GM12878 (cell line): ENCODE data around the gene COL1A2. TPM values are rescaled to one million over a fixed set of nuclear protein-coding genes. Genes with fewer than 3 reads are reported as not detected.

Experiments
- ATAC-seq: fragments of 200-7000 bp; cut with Tn5 transposase; 3 replicates; pipeline ENCODE4 v1.9.1; 2020; ENCODE audit warnings: mild to moderate bottlenecking, moderate library complexity
- BruUV-seq: library from RNA; stranded (reverse); fragments of 400-500 nt; replicated peaks from 2 replicates; lab custom pipeline; 2021; lab: Mats Ljungman, UMichigan
- CTCF ChIA-PET: fragments of 300-600 bp; sonication (Branson Sonifier 250); formaldehyde crosslinking; extraction: SDS; loops from one replicate; lab custom pipeline; 2021; ENCODE audit warnings: inconsistent platforms; lab: Yijun Ruan, JAX
- POLR2A ChIA-PET: fragments of 350-600 bp; formaldehyde crosslinking; extraction: SDS; loops from one replicate; lab custom pipeline; 2021; ENCODE audit warnings: inconsistent platforms; lab: Charles Lee
- RAD21 ChIA-PET: fragments of 300-600 bp; sonication (Branson Sonifier 250); formaldehyde crosslinking; loops from one replicate; lab custom pipeline; 2023; ENCODE audit warnings: antibody characterized with exemption; ENCODE audit not compliant: unreplicated experiment; lab: Charles Lee
- SMC1A ChIA-PET: fragments of 300-600 bp; sonication (Branson Sonifier 250); formaldehyde crosslinking; loops from one replicate; lab custom pipeline; 2023; ENCODE audit not compliant: unreplicated experiment, uncharacterized antibody; lab: Charles Lee
- DNase-seq: peaks from one replicate; pipeline ENCODE4 v3.0.0-alpha.2; 2011; ENCODE audit warnings: low read depth, low spot score
- FAIRE-seq: peaks from 3 replicates; lab custom pipeline; 2011; peaks lifted over from hg19 to GRCh38; lab: Jason Lieb, UNC
- H2AFZ ChIP-seq: 2 replicates; pipeline ENCODE4 v1.6.0; 2011; ENCODE audit warnings: low read depth, low read length, control low read depth; ENCODE audit not compliant: control insufficient read depth
- H3K27ac ChIP-seq: 2 replicates; pipeline ENCODE4 v1.5.1; 2011; ENCODE audit warnings: control low read depth; ENCODE audit not compliant: control insufficient read depth, insufficient read depth
- H3K27me3 ChIP-seq, 2 experiments: replicated peaks in 1 of 2; 2 replicates each; pipeline versions ENCODE4 v1.6.0 to v1.6.1; 2011; ENCODE audit warnings: low read length in 1 of 2; ENCODE audit not compliant: control insufficient read depth in 2 of 2, insufficient read depth in 2 of 2
- H3K36me3 ChIP-seq, 2 experiments: 2 replicates each; pipeline ENCODE4 v1.5.1; 2011; ENCODE audit warnings: low read length in 1 of 2; ENCODE audit not compliant: control insufficient read depth in 2 of 2, insufficient read depth in 2 of 2
- H3K4me1 ChIP-seq: 2 replicates; pipeline ENCODE4 v1.6.1; 2011; ENCODE audit warnings: mild to moderate bottlenecking, low read length, moderate library complexity, mixed read lengths; ENCODE audit not compliant: control insufficient read depth, insufficient read depth
- H3K4me2 ChIP-seq: 2 replicates; pipeline ENCODE4 v1.6.0; 2011; ENCODE audit warnings: control low read depth; ENCODE audit not compliant: control insufficient read depth, insufficient read depth
- H3K4me3 ChIP-seq: fragments of 200-600 bp; sonication (generic); 2 replicates; pipeline ENCODE4 v1.5.1; 2016
- H3K79me2 ChIP-seq: 2 replicates; pipeline ENCODE4 v1.6.0; 2011; ENCODE audit warnings: low read length; ENCODE audit not compliant: control insufficient read depth, insufficient read depth
- H3K9ac ChIP-seq: 2 replicates; pipeline ENCODE4 v1.8.0; 2011; ENCODE audit warnings: low read length, control low read depth, mixed read lengths; ENCODE audit not compliant: control insufficient read depth, insufficient read depth
- H3K9me3 ChIP-seq: replicated peaks from 3 replicates; pipeline ENCODE4 v1.5.1; 2011; ENCODE audit warnings: mild to moderate bottlenecking, low read length; ENCODE audit not compliant: control insufficient read depth, insufficient read depth
- H4K20me1 ChIP-seq: 2 replicates; pipeline ENCODE4 v1.6.0; 2011; ENCODE audit not compliant: control insufficient read depth, insufficient read depth
- ESRRA ChIP-seq: IDR thresholded peaks from 2 replicates; pipeline ENCODE4 v1.6.1; 2012; ENCODE audit warnings: mild to moderate bottlenecking, low read length, improper control_type of control experiment
- FOXM1 ChIP-seq: IDR thresholded peaks from 2 replicates; pipeline ENCODE4 v1.6.1; 2012; ENCODE audit warnings: low read depth, mild to moderate bottlenecking, inconsistent platforms, low read length, moderate library complexity
- GABPA ChIP-seq: IDR thresholded peaks from 2 replicates; pipeline ENCODE4 v1.6.1; 2014; ENCODE audit warnings: antibody characterized with exemption, low read depth, mild to moderate bottlenecking, inconsistent platforms
- KDM1A ChIP-seq: fragments of 200-600 bp; sonication (generic); IDR thresholded peaks from 2 replicates; pipeline ENCODE4 v1.6.1; 2016; ENCODE audit warnings: borderline replicate concordance
- KLF5 ChIP-seq: fragments of 450-650 bp; IDR thresholded peaks from 2 replicates; pipeline ENCODE4 v1.6.1; 2014; ENCODE audit warnings: mild to moderate bottlenecking; ENCODE audit not compliant: partially characterized antibody
- LARP7 ChIP-seq: fragments of 450-650 bp; IDR thresholded peaks from 2 replicates; pipeline ENCODE4 v1.6.1; 2017; ENCODE audit warnings: mild to moderate bottlenecking
- NRF1 ChIP-seq: conservative IDR thresholded peaks from 2 replicates; pipeline ENCODE4 v1.6.1; 2011; ENCODE audit warnings: mild to moderate bottlenecking, low read depth, low read length, improper control_type of control experiment
- POLR2A ChIP-seq: IDR thresholded peaks from 2 replicates; pipeline ENCODE4 v1.6.1; 2011; ENCODE audit warnings: low read depth, mild to moderate bottlenecking, low read length
- POLR2AphosphoS2 ChIP-seq: IDR thresholded peaks from 2 replicates; pipeline ENCODE4 v1.6.1; 2011; ENCODE audit warnings: low read depth, mild to moderate bottlenecking, low read length, improper control_type of control experiment, moderate library complexity
- RCOR1 ChIP-seq: conservative IDR thresholded peaks from 2 replicates; pipeline ENCODE4 v1.6.1; 2012; ENCODE audit warnings: low read depth, low read length, improper control_type of control experiment
- SPI1 ChIP-seq: IDR thresholded peaks from 2 replicates; pipeline ENCODE4 v1.6.1; 2011; ENCODE audit warnings: low read depth, mild to moderate bottlenecking, low read length, moderate library complexity, borderline replicate concordance; ENCODE audit not compliant: insufficient read depth
- ZNF622 ChIP-seq: fragments of 450-650 bp; IDR thresholded peaks from 2 replicates; pipeline ENCODE4 v1.6.1; 2017; ENCODE audit warnings: mild to moderate bottlenecking, inconsistent platforms
- WGBS: methylation state at CpG from one replicate; pipeline ENCODE4 v1.1.6; 2016; ENCODE audit warnings: low lambda C conversion rate; ENCODE audit not compliant: insufficient replicate concordance, insufficient coverage; ENCODE audit errors: missing lambda C conversion rate; 5-methylcytosine and 5-hydroxymethylcytosine counted together
- in situ Hi-C: fragments of 300-500 bp; cut with MboI; formaldehyde crosslinking; loops from 9 replicates; pipeline ENCODE4 v1.14.3; 2018; ENCODE audit warnings: mixed read lengths
- intact Hi-C: fragments of 100-400 bp; cut with micrococcal nuclease; formaldehyde crosslinking; loops from one replicate; pipeline ENCODE4 v1.14.2; 2022; ENCODE audit not compliant: unreplicated experiment
- polyA plus RNA-seq, 11 experiments: library from polyadenylated mRNA; depleted of rRNA in 4 of 11; unstranded in 6 of 11; stranded (reverse) in 5 of 11; fragments of >200 nt; fragmentation: Nextera tagmentation in 4 of 11; fragmentation: Illumina TruSeq in 1 of 11; extraction: Ambion mirVana in 4 of 11; extraction: Trizol in 1 of 11; gene quantifications; 1 replicate in 1 of 11; 2 replicates in 10 of 11; pipeline versions ENCODE4 v1.2.1 to v1.2.3, GENCODE V29; 2011 to 2016; ENCODE audit warnings: inconsistent platforms in 2 of 11, missing spikeins in 2 of 11, low read depth in 1 of 11
- total RNA-seq, 4 experiments: library from RNA; depleted of rRNA in 3 of 4; stranded (reverse); fragments of >200 nt in 3 of 4; fragmentation: Illumina TruSeq in 1 of 4; extraction: Trizol in 1 of 4; gene quantifications; 2 replicates each; pipeline versions ENCODE4 v1.2.1 to v1.2.3, GENCODE V29; 2013 to 2021
- TF ChIP-seq, protein P1 (sequence below): fragments of 450-650 bp; formaldehyde crosslinking; IDR thresholded peaks from 2 replicates; pipeline ENCODE4 v1.4.0; 2020; ENCODE audit warnings: mild to moderate bottlenecking, moderate library complexity
- TF ChIP-seq, protein P2 (sequence below): fragments of 450-650 bp; IDR thresholded peaks from 2 replicates; pipeline ENCODE4 v1.6.1; 2016; ENCODE audit warnings: mild to moderate bottlenecking
- TF ChIP-seq, protein P3 (sequence below): IDR thresholded peaks from 2 replicates; pipeline ENCODE4 v1.6.1; 2012; ENCODE audit warnings: low read depth, low read length, improper control_type of control experiment
- TF ChIP-seq, protein P4 (sequence below): fragments of 150-350 bp; IDR thresholded peaks from 2 replicates; pipeline ENCODE4 v1.6.1; 2014; ENCODE audit warnings: mild to moderate bottlenecking, low read depth, low read length

The COL1A2 gene
- total and polyA plus RNA-seq, 10 of the 15 experiments (the other 5 are each of a cell fraction or from before 2014, with no cell fraction given) = 0.03 to 2.5 (median 0.76) TPM; not detected in 4

DNA sequence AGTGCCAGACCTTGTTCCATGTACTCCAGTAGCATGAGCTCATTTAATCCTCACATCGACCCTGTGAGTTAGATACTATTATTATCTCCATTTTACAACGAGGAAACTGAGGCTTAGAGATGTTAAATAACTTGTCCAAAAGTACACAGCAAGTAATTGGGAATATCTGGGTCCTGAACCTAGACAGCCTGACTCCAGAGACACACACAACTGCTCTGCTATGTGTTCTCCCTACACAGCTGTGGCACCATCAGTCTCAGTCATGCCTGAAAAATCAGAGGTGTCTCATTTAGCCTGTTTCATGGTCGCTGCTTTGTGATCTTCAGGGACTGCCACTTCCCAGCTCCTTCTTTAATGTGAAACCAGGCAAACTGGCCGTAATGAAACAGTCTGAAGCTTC, 56.5 kb downstream of the COL1A2 start (continued):
- TF ChIP-seq, protein P1, sequence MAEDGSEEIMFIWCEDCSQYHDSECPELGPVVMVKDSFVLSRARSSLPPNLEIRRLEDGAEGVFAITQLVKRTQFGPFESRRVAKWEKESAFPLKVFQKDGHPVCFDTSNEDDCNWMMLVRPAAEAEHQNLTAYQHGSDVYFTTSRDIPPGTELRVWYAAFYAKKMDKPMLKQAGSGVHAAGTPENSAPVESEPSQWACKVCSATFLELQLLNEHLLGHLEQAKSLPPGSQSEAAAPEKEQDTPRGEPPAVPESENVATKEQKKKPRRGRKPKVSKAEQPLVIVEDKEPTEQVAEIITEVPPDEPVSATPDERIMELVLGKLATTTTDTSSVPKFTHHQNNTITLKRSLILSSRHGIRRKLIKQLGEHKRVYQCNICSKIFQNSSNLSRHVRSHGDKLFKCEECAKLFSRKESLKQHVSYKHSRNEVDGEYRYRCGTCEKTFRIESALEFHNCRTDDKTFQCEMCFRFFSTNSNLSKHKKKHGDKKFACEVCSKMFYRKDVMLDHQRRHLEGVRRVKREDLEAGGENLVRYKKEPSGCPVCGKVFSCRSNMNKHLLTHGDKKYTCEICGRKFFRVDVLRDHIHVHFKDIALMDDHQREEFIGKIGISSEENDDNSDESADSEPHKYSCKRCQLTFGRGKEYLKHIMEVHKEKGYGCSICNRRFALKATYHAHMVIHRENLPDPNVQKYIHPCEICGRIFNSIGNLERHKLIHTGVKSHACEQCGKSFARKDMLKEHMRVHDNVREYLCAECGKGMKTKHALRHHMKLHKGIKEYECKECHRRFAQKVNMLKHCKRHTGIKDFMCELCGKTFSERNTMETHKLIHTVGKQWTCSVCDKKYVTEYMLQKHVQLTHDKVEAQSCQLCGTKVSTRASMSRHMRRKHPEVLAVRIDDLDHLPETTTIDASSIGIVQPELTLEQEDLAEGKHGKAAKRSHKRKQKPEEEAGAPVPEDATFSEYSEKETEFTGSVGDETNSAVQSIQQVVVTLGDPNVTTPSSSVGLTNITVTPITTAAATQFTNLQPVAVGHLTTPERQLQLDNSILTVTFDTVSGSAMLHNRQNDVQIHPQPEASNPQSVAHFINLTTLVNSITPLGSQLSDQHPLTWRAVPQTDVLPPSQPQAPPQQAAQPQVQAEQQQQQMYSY = no peak
- TF ChIP-seq POLR2AphosphoS2 (no peak), LARP7 (no peak), KDM1A (no peak), POLR2A (no peak), ZNF622 (no peak)

DNA sequence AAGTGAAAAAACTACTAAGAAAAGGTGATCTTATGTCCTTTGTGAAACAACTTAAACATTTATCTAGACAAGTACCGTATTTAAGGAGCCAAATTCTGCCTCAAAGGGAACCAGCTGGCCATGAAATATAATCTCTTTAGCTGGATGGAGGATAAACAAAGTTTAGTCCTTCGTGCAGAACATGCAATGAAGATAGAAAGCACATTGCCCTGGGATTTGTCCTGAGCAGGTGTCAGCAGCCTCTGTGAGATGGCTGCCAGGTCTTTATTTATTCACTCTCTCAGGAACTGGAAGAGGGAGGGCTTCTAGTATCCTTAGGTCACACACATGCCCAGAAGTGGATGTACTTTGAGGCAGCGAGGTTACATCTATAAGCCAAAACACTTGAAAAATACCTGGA, 57.5 kb downstream of the COL1A2 start:
- ChIA-PET RAD21 (no interaction called here), SMC1A (interaction anchor here (1.2 kb wide), 1 partner anchor 205 kb away, joined by 4 read pairs; no protein-coding TSS in a partner anchor), CTCF (interaction anchor here (1.0 to 5.6 kb wide), 3 partner anchors 16 to 1024 kb away, joined by 3 to 46 read pairs (median 4); partner anchors contain the start of gene SGCE), POLR2A (no interaction called here)
- no peaks in the 10 kb centered on the region; a peak in 1 of 4 replicates for H3K27me3 ChIP-seq
- H3K4me1 ChIP-seq = no peaks in the 10 kb centered on the region
- H3K4me2 ChIP-seq = no peak overlapping the region
- H3K79me2 ChIP-seq = no peaks in the 10 kb centered on the region
- no peak overlapping the region for H3K4me3 ChIP-seq
- no peak overlapping the region for H3K27ac ChIP-seq
- no peaks in the 10 kb centered on the region; the same call in 2 of the 3 replicates for H3K9me3 ChIP-seq
- 44% methylated on average over 3 of the region's 3 CpGs for WGBS
- intact Hi-C loops = loop anchor here (10.0 kb wide), 1 partner anchor 593 kb away; no protein-coding TSS in a partner anchor
- no peaks in the 10 kb centered on the region for H4K20me1 ChIP-seq
- no peak overlapping the region for H3K9ac ChIP-seq
- BruUV-seq = no TSS peak
- no peak for DNase-seq
- ATAC-seq = no peak
- no peak overlapping the region for H2AFZ ChIP-seq
- FAIRE-seq = no peak
- no peaks in the 10 kb centered on the region for H3K36me3 ChIP-seq
- in situ Hi-C loops = loop anchor here (5.0 kb wide), 1 partner anchor 1025 kb away; no protein-coding TSS in a partner anchor
- TF ChIP-seq ESRRA (no peak), LARP7 (no peak), RCOR1 (no peak), KLF5 (no peak), SPI1 (no peak), FOXM1 (no peak), GABPA (no peak), NRF1 (no peak)
- TF ChIP-seq, protein P2, sequence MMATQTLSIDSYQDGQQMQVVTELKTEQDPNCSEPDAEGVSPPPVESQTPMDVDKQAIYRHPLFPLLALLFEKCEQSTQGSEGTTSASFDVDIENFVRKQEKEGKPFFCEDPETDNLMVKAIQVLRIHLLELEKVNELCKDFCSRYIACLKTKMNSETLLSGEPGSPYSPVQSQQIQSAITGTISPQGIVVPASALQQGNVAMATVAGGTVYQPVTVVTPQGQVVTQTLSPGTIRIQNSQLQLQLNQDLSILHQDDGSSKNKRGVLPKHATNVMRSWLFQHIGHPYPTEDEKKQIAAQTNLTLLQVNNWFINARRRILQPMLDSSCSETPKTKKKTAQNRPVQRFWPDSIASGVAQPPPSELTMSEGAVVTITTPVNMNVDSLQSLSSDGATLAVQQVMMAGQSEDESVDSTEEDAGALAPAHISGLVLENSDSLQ = no peak
- TF ChIP-seq, protein P3, sequence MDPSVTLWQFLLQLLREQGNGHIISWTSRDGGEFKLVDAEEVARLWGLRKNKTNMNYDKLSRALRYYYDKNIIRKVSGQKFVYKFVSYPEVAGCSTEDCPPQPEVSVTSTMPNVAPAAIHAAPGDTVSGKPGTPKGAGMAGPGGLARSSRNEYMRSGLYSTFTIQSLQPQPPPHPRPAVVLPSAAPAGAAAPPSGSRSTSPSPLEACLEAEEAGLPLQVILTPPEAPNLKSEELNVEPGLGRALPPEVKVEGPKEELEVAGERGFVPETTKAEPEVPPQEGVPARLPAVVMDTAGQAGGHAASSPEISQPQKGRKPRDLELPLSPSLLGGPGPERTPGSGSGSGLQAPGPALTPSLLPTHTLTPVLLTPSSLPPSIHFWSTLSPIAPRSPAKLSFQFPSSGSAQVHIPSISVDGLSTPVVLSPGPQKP = no peak
- TF ChIP-seq, protein P4, sequence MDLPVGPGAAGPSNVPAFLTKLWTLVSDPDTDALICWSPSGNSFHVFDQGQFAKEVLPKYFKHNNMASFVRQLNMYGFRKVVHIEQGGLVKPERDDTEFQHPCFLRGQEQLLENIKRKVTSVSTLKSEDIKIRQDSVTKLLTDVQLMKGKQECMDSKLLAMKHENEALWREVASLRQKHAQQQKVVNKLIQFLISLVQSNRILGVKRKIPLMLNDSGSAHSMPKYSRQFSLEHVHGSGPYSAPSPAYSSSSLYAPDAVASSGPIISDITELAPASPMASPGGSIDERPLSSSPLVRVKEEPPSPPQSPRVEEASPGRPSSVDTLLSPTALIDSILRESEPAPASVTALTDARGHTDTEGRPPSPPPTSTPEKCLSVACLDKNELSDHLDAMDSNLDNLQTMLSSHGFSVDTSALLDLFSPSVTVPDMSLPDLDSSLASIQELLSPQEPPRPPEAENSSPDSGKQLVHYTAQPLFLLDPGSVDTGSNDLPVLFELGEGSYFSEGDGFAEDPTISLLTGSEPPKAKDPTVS = no peak
